Heart right ventricle (tissue), 16 donors: Measurements from ENCODE around the gene SASH1. TPM values are rescaled to one million over a fixed set of nuclear protein-coding genes. Genes with fewer than 3 reads are reported as not detected.

Experiments used
- ATAC-seq, 8 donors: fragments of 200-7000 bp; cut with Tn5 transposase; one replicate each; pipeline ENCODE4 v1.9.1; 2020; ENCODE audit warnings: mild to moderate bottlenecking in 8 of 8, moderate library complexity in 8 of 8, moderate number of reproducible peaks in 1 of 8
- DNase-seq, 2 donors: peaks; one replicate each; pipeline ENCODE4 v3.0.0-alpha.2; 2020
- H3K27ac ChIP-seq, 10 donors: fragments of 200-600 bp; sonication (generic) in 2 of 10; one replicate each; pipeline versions ENCODE4 v1.5.0 to v1.8.0; 2020 to 2022; ENCODE audit warnings: mild to moderate bottlenecking in 3 of 10
- H3K27me3 ChIP-seq, 7 donors: fragments of 200-600 bp; one replicate each; pipeline ENCODE4 v1.8.0; 2021 to 2022; ENCODE audit warnings: mild to moderate bottlenecking in 2 of 7
- H3K36me3 ChIP-seq, 9 donors: fragments of 200-600 bp; sonication (generic) in 1 of 9; one replicate each; pipeline versions ENCODE4 v1.5.0 to v1.8.0; 2020 to 2022; ENCODE audit warnings: mild to moderate bottlenecking in 2 of 9
- H3K4me1 ChIP-seq, 9 donors: fragments of 200-600 bp; sonication (generic) in 1 of 9; one replicate each; pipeline versions ENCODE4 v1.5.0 to v1.8.0; 2020 to 2022; ENCODE audit warnings: mild to moderate bottlenecking in 4 of 9
- H3K4me3 ChIP-seq, 10 donors: fragments of 200-600 bp; sonication (generic) in 2 of 10; one replicate each; pipeline versions ENCODE4 v1.5.0 to v1.8.0; 2020 to 2022; ENCODE audit warnings: mild to moderate bottlenecking in 7 of 10, moderate library complexity in 2 of 10
- H3K9me3 ChIP-seq, 11 donors: fragments of 200-600 bp in 10 of 11; sonication (generic) in 2 of 11; one replicate each; pipeline versions ENCODE4 v1.5.0 to v1.8.0; 2013 to 2022; ENCODE audit warnings: mild to moderate bottlenecking in 2 of 11, control low read depth in 1 of 11, moderate library complexity in 1 of 11
- WGBS, 2 donors: extraction: QIAGEN DNeasy Blood & Tissue Kit; methylation state at CpG; one replicate each; pipeline ENCODE4 v1.1.7; 2013; ENCODE audit warnings: inconsistent platforms in 1 of 2; 5-methylcytosine and 5-hydroxymethylcytosine counted together
- intact Hi-C, 10 donors: fragments of 100-400 bp; cut with DNase I; formaldehyde crosslinking; loops; one replicate each; pipeline versions ENCODE4 v1.11.1 to v1.14.2; 2022
- polyA plus RNA-seq, 2 donors: library from polyadenylated mRNA; stranded (reverse); fragments of 200-250 nt; gene quantifications; one replicate each; pipeline ENCODE4 v1.2.3, GENCODE V29; 2013
- total RNA-seq, 10 donors: library from RNA; stranded (reverse); fragmentation: NEBNext Ultra II Directional in 3 of 10; extraction: Animal tissue kit (Norgen Biotek cat#: 25700) in 3 of 10; gene quantifications; one replicate each; pipeline versions ENCODE4 v1.2.1 to v1.2.4, GENCODE V29; 2021 to 2023
- TF ChIP-seq, protein P1 (sequence below), 9 donors: fragments of 200-600 bp; sonication (generic) in 2 of 9; IDR thresholded peaks; one replicate each; pipeline versions ENCODE4 v1.5.0 to v1.8.0; 2021 to 2022; ENCODE audit warnings: antibody characterized with exemption in 9 of 9, mild to moderate bottlenecking in 5 of 9, moderate library complexity in 1 of 9
- donor health status: Arrhythmogenic right ventricular cardiomyopathy.
- donor health status: ischemic (EF 13 %, LVEDD 7.1; RV severe dilation, severe dysfunction).
- donor health status: healthy with polysubstance abuse.
- donor health status: DM: no; HTN: yes; CAD: no.
- donor health status: DM: no; HTN: no; CAD: no.
- donor health status: ischemic (EF 25% LVEDD 6.9; RV normal size, moderate dysfunction).
- donor health status: ischemic (EF 25% LVEDD 5.7; RV mildly dilated, moderate dysfunction).
- donor health status: healthy.
- donor health status: DM: yes; HTN: yes; CAD: no.
- donor health status: Ischemic cardiomyopathy.
- donor health status: ischemic (EF 35%, LVEDD 5.7; RV mildly dilated, moderate dysfunction).
- donor health status: nonischemic (EF 11% LVEDD 7.7; RV severe dilation, severe dysfunction).
- donor health status: DM: yes; HTN: yes; CAD: no.
- donor health status: PGD.
- donor health status: ischemic (EF 29% LVEDD 5.4; RV normal size, mild dysfunction).
- donor health status: nonischemic (EF 23%, LVEDD 6.1; RV moderate dilation, normal function).

Gene SASH1
- total and polyA plus RNA-seq, 12 donors, result 6.9 to 47.1 (median 25.9) TPM

DNA sequence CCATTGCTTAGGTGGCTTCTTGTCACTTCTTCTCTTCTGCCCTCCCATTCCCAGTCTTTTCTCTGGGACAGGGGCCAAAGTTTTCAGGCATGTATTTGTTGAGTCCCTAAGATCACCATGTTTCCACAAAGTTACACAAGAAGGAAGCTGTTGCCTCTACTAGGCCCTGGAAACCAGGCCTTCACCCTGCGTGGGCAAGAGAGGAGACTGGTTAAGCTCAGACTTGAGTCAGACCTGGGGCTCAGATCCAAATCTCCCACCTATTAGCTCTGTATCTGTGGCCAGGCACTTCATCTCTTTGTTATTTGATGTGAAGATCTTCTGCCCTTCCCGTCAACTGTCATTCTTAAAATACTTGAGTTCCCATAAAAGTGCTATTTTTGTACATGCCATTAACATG lies 154.6 kb downstream of the SASH1 start:
- Histone ChIP-seq H3K9me3 (no peaks in the 10 kb centered on the region), H3K27me3 (no peaks in the 10 kb centered on the region), H3K4me1 (peaks cover 0 to 92% (median 54%) of the 10 kb centered on the region in 9 donors), H3K36me3 (no peaks in the 10 kb centered on the region), H3K27ac (peak overlapping the region in 4 of 10 donors; percentile 5 to 32 (median 18)), H3K4me3 (no peak overlapping the region)
- TF ChIP-seq, protein P1, sequence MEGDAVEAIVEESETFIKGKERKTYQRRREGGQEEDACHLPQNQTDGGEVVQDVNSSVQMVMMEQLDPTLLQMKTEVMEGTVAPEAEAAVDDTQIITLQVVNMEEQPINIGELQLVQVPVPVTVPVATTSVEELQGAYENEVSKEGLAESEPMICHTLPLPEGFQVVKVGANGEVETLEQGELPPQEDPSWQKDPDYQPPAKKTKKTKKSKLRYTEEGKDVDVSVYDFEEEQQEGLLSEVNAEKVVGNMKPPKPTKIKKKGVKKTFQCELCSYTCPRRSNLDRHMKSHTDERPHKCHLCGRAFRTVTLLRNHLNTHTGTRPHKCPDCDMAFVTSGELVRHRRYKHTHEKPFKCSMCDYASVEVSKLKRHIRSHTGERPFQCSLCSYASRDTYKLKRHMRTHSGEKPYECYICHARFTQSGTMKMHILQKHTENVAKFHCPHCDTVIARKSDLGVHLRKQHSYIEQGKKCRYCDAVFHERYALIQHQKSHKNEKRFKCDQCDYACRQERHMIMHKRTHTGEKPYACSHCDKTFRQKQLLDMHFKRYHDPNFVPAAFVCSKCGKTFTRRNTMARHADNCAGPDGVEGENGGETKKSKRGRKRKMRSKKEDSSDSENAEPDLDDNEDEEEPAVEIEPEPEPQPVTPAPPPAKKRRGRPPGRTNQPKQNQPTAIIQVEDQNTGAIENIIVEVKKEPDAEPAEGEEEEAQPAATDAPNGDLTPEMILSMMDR (IDR thresholded peaks at IDR 0.05), result no peak
- 70 to 72% methylated on average over 2 of the region's 2 CpGs for WGBS, 2 donors
- DNase-seq (no peak), ATAC-seq (peak in 1 of 8 donors; percentile 27)
- intact Hi-C loops, result no loop called here

DNA sequence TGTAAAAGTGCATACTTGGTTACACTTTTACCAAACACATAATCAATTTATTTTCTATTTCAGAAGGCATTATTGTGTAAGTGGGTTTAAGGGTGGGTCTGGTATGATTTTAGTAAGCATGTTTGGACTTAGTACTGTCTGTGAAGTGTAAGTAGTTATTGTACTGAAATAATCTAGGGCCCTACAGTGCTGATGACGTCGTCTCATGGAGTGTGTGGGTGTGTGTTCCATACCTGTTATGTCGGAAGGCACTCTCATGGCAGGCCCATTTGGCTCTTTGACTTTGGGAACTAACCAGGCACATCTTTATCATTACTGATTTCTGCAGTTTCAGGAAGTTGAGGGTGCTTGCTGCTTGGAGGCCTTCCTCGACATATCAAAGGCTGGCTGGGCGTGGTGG lies 155.1 kb downstream of the SASH1 start:
- peaks cover 0 to 94% (median 57%) of the 10 kb centered on the region in 9 donors for H3K4me1 ChIP-seq
- H3K36me3 ChIP-seq, result no peaks in the 10 kb centered on the region
- 94 to 96% methylated on average over 5 of the region's 5 CpGs for WGBS, 2 donors
- ATAC-seq, result no peak
- no peak overlapping the region for H3K4me3 ChIP-seq
- no peaks in the 10 kb centered on the region for H3K27me3 ChIP-seq
- peak overlapping the region in 4 of 10 donors; percentile 5 to 32 (median 13) for H3K27ac ChIP-seq
- TF ChIP-seq, protein P1 (IDR thresholded peaks at IDR 0.05), result no peak
- DNase-seq, result no peak
- intact Hi-C loops, result no loop called here
- no peaks in the 10 kb centered on the region for H3K9me3 ChIP-seq

DNA sequence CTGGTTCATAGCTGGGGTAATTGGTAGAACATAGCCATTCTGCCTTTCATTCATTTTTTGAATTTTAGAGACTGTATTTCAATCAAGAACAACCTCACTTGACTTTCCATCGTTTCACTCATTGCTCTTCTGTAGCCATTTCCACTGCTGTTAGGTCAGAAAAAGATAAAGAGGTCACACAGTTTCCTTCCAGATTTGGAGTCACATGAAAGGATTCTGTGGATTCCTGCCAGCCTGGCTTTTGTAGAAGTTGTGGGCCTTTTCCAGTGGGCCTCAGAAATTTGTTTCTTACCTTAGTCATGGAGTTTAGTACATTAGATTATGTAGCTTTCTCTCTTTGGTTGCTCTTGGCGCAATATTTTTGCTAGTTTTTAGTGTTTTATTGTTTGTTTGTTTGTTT lies 157.8 kb downstream of the SASH1 start:
- intact Hi-C loops, result no loop called here
- H3K36me3 ChIP-seq, result no peaks in the 10 kb centered on the region
- DNase-seq, result no peak
- H3K4me1 ChIP-seq, result peaks cover 0 to 70% (median 34%) of the 10 kb centered on the region in 9 donors
- TF ChIP-seq, protein P1 (IDR thresholded peaks at IDR 0.05), result no peak
- WGBS, 2 donors, result 62 to 65% methylated on average over 2 of the region's 2 CpGs
- ATAC-seq, result peak in 1 of 8 donors; percentile 15
- H3K9me3 ChIP-seq, result no peaks in the 10 kb centered on the region
- no peak overlapping the region for H3K4me3 ChIP-seq
- H3K27ac ChIP-seq, result peak overlapping the region in 8 of 10 donors; percentile 56 to 83 (median 72)
- H3K27me3 ChIP-seq, result no peaks in the 10 kb centered on the region

DNA sequence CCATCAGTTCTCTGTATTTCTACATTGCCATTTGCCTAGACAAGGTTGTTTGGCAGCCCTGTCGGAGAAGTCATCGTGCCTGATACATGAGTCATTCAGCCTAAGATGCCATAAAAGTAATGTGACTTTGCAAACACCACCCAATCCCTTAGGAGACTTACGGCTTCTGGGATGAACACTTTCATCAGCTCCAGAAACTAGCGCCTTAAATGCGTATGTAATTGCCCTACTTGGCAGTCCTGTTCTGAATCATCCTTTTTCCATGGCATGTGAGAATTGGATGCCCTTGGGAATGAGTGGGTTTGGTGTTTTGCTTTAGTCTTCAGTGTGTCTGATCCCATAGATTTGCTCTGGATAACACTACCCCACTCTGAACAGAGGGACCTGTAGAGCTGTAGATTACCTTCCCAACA lies 158.5 kb downstream of the SASH1 start:
- TF ChIP-seq, protein P1 (IDR thresholded peaks at IDR 0.05), result no peak
- 58 to 71% methylated on average over 5 of the region's 5 CpGs for WGBS, 2 donors
- Histone ChIP-seq H3K4me1 (peaks cover 0 to 62% (median 31%) of the 10 kb centered on the region in 9 donors), H3K27ac (peak overlapping the region; percentile 56 to 83 (median 69)), H3K36me3 (no peaks in the 10 kb centered on the region), H3K27me3 (no peaks in the 10 kb centered on the region), H3K4me3 (no peak overlapping the region), H3K9me3 (no peaks in the 10 kb centered on the region)
- intact Hi-C loops, result no loop called here
- DNase-seq (peak in 1 of 2 donors; percentile 36), ATAC-seq (peak; percentile 57 to 87 (median 70))
